HG03469 (cell line): ENCODE data around the gene CHST11.

Source experiments
- ATAC-seq: cut with Tn5 transposase; IDR thresholded peaks from one replicate; pipeline ENCODE4 v1.9.1; 2021; ENCODE audit warnings: mild to moderate bottlenecking, moderate library complexity, moderate number of reproducible peaks; ENCODE audit not compliant: unreplicated experiment

CHST11 gene

DNA sequence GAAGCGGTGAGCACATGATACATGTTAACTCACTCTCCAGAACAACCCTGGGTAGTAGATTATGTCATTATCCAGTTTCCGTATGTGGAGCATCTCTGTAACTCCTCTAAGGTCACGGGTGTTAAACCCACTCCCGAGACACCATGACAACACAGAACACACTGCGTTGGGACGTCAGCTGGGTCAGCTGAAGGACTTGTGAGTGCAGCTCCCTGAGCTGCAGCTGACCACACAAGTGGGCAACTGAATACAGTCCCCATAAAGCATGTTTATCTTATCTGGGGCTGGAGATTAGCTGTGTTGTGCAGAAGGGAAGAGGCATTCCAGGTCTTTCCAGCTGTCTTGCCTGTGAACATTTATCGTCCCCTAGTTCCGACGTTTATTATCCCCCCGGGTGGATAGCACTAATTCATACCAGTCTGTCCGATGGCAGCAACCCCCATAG lies 211.5 kb downstream of the CHST11 start:
- no peak for ATAC-seq

DNA sequence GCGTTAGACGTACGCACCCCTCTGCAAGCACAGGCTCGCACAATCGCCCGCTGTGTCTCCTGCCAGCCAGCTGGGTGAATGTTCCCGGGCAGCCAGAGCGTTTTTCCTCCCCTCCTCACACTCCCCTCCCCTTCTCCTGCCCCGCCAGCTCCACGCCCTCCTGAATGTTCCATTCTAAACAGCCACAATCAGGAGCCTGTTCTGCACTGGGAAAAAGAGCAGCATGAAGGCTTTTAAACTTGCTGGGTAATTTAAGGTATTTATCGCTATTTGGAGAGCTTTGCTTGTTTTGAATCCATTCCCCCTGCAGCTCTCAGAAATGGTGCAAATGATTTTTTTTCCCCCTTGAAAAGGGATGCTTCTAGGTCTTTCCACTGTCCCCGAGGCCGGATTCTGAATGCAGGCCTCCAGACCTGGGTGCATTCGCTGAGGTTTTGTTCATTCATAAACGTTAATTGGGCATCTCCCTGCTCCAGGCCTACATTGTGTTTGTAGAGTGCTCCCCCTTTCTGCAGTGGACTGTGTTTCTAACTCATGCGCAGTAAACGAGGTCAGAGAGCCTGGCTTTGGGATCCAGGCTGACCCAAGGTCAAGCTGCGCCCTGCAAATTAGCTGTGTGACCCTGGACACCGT lies 212.5 kb downstream of the CHST11 start:
- ATAC-seq = no peak

DNA sequence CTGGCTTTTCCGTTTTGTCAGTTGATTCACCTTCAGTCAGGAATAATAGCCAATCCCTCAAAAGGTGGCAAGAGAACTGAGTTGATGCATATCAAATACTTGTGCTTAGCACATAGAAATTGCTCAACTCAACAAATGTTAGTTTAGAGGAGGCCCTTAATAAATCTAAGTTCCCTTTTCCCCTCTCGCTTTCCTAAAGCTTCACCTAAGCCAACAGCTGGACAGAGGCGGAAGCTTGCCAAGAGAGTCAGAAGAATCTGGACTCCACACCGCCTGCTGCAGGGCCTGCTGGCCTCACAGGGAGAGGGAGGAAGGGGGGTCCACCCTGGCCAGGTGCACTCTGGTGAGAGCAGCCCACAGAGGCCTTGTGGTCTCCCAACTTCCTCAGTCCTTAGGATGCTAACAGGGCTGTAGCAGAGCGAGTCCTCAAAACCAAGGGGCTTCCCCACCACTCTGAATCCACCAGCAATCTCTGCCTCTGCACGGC lies 213.1 kb downstream of the CHST11 start:
- ATAC-seq = no peak

DNA sequence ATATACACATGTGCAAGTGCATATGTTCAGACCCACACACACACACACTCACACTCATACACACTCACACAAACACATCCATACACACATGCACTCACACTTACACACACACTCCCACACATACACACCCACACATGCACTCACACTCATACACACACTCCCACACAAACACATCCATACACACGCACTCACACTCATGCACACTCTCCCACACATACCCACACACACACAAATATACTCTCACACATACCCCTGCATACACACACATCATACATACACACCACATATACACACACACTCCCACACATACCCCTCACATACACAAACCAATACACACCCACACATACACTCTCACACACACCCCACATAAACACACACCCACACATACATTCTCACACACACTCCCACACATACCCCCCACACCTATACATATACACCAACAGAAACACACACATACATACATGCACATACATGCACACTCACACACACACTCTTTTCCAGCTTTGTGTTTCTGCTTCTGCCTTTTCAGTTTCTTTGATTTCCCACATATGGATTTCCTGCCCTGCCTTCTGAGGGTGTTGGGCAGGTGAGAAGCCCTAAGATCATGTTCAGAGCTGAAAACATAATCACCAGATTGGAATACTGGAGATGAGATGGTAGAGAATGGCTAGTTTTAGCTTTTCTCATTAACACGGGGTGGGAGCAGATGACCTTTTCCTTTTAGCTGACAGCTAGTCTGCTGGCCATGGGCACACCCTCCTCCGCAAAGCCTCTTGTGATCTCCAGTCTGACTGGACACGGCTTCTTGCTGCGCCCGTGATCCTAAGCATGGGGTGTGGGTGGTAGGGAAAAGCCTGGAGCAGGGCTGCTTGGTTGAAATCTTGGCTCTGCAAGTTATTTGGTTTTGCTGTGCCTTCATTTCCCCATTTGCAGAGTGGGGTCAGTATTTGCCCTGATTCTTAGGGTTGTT lies 214.0 kb downstream of the CHST11 start:
- ATAC-seq = no peak

DNA sequence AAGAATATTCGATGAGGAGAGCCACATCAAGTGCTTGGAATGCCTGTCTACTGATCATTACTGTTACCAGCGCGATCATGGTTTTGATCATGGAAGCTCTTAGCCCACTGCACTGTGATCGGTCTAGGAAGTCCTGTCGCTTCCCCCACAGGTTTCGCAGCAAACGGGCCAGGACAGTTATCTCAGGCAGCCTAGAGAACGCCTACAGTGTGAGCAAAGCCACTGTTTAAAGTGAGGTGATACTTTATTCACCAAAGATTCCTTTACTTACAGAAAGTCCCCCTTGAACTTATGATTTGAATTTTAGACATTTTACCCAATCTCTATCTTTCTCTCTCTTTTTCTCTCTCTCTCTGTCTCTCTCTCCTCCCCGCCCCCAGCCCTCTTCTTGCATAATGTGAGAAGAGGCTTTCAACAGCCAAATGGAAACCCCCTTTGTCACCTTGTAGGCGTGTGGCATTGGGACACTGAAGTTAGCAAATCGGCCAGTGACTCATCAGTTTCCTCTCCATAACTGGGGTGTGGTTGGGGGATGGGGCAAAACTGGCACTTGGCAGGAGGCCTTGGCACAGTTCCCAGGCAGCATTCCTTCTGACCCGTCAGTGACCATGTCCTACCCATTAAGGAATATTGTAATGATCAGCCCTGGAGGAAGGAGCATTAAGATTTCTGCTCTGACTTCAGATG lies 214.8 kb downstream of the CHST11 start:
- ATAC-seq = peak; percentile 45

DNA sequence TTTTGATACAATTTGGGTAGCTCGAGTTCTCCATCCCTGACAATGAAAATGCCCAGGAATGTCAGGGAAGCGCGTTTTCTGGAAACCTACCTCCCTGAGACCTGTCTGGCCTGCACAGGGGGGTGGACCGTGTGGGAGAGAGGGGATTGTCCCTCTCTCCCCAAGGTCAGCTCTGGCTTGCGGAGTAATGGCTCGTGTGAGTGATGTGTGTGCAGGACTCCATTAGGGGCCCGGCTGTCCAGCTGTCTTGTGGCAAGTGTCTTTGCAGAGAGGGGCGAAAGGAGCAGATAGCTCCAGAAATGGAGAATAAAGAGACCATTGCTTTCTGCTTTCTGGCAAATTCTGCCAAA lies 215.3 kb downstream of the CHST11 start:
- no peak for ATAC-seq

DNA sequence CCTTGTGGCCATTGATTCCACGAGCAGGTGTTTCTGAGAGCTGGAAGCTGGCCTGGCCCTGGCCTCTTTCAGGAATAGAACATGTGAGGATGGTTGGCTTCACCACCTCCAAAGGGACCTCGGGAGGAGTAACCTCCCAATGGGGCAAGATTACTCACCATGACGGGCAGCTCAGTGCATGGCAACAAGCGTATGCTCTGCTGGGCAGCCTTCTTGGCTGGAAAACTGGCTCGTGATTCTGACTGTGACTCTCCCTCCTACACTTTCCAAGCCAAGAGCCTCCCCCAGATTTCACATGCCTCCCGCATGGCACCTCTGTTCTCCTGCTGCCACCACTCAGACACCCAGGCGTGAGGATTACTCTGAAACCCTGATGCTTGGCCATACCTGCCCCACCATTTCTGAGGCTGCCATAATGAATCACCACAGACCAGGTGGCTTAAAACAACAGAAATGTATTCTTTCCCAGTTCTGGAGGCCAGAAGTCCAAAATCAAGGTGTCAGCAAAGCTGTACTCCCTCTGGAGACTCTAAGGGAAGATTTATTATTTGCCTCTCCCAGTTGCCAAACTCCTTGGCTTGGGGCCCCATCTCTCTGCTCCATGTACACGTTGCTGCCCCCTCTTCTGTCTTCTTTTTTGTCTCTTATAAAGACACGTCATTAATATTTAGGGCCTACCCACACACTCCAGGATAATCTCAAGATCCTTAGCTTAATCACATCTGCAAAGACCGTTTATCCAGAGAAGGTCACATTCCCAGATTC lies 215.9 kb downstream of the CHST11 start:
- ATAC-seq = no peak

DNA sequence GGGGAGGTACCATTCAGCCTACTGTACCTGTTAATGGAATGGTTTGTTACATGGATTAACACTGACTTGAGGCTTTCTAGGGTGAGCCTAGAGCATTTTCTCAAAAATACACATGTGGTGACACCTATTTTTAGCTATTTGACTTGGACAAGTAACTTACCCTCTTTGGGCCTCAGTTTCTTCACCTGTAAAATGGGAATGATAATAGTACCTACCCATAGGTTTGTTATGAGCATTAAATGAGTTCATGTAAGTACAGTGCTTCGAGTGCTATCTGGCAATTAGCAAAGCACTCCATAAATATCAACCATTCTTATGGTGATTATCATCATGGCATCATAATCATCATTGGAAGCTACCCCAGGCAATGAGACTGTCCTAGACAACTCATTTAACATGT lies 216.5 kb downstream of the CHST11 start:
- ATAC-seq = no peak

DNA sequence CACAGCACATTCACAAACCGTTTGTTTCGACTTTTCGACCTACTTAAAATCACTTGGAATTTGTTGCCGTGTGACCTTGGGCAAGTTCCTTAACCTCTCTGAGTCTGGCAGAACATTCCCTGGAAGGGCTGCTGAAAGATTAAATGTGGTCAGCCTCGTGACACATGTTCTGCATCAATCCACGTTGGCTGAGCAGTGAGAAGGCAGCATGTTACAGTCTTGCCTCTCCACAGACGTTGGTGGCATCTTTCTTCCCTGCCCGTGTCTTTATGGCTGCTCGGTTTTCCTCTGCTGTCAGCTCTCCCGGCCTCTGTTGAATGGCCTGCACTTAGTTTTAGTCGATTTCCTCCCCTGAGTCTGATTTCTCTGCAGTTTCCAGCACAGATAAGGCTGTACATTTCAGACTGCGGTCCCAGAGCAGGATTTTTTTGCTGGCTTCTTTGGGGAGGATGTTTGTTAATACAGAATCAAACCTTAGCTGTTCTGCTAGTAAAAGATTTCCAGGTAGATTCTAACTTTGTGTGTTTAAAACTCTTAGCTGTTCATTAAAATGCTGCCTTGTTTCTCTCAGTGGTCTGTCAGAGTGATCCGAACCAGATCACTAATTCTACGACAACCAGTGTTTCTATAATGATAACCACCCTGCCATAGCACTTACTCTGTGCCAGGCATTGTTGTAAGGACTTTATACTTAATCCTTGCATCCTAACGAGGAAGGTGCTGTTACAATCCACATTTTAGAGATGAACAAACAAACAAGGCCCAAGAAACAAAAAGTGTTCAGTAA lies 217.1 kb downstream of the CHST11 start:
- ATAC-seq = no peak

DNA sequence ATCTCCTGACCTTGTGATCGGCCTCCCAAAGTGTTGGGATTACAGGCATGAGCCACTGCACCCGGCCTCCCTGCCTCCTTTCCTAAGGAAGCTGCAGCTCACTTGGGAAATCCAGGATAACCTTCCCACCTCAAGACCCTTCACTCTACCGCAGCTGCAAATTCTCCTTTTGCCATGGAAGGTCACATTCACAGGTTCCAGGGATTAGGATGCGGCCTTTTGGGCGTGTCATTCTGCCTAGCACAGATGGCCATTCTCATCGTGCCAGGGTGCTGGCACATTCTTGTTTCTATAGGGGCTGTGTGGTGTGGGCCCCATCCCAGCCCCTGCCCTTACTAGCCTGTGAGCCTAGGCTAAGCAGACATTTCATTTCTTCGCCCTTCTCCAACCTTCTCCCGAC lies 219.9 kb downstream of the CHST11 start:
- ATAC-seq = no peak

DNA sequence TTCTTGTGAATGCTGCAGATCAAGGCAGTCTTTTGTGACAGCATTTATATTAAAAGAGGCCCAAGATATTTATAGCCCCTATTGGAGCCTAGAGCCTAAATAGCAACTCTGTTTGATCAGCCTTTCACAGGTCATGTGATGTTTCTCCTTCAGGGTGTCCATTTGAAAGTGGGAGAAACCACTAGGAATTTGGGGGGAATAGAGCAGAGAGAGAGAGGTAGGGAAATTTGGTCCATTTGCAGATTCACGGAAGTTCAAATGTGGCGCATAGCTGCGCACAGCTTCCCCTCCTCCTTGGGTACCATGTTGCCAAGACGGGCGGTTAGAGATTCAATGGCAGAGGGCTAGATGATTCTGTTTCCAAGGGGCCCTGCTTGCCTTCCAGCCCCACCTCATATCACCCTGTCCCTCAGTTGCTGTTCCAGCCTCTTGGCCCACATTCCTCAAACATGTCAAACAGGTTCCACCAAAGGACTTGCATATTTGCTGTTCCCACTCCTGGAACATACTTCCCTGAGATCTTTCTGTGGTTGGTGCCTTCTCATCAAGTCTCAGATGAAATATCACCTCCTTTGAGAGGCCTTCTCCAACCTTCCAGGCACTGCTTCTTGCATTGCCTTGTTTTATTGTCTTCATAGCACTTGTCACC lies 220.8 kb downstream of the CHST11 start:
- ATAC-seq = no peak

DNA sequence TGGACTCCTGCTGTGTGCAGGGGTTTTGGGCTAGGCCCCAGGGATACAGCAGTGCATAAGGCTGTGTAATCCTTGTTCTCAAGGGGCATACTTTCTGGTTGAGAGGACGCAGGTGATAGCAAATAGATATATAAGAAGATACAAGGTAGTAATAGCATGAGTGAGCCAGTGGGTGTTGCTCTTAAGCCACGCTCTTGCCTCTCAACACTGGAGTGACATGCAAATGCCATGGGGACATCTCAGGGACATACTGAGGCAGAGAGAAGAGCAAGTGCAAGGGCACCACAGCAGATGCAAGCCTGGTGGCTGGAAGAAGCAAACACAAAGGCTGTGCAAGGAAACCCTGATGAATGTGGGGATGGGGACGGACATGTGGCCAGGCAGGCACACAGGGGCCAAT lies 223.3 kb downstream of the CHST11 start:
- no peak for ATAC-seq

DNA sequence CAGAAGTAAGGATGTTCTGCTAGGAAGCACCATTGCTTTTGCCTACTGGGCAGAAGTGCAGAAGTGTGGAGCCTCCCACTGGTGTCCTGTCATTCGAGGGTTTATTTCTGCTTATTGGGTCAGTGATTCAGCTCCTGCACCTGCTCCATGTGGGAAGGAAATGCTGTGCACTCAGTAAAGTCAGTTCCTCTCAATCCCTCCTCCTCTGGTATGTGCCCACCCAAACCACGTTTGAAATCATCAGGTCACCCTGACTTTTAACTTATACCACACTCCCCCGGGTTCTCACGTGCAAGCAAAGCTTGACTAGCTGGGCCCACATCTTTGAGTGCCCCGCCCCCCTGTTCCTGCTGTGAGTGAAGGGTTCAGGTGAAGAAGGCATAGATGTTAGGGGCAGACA lies 223.7 kb downstream of the CHST11 start:
- ATAC-seq = no peak

DNA sequence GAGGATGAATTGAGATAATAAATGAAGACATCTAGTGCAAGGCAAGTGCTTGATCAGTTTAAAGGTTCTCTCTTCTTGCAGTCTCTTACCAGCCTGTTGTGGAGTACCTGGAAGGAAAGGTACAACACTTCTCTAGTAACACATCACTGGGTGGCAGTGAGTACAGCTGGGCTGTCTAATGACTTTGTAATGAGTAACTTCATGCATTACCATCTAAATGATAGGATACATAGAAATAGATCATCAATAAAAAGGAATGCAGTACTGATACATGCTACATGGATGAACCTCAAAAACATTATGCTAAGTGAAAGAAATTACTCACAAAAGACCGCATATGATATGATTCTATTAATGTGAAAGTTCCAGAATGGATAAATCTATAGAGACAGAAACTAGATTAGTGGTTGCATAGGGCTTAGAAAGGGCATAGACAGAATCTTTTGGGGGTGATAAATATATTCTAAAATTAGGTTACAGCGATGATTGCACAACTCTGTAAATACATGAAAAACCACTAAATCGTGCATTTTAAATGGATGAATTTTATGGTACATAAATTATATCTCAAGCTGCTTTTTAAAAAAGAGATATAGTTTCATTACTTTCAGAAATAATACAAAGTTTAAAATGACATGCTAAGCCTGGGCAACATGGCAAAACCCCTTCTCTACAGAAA lies 224.4 kb downstream of the CHST11 start:
- no peak for ATAC-seq

DNA sequence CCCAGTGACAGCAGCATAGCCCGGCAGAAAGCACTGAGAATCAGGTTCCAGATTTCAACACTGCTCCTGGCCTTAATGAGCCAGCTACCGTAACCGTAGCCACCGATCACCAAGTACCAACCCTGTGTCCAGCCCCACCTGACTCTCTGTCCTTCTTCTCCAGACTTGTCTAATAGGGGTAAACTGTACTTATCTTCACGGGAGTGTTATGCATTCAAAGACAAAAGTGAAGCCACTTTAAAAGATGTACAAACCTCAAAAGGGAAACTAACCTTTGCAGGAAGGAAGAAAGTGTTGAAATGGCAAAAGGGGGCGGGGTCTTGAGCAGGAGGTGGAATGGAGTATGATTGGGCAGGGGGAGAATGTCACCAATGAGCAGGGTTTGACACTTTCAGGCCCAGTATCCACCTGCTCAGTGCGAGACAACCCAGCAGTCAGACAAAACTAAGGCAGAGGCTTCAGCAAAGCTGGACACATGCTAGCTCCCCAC lies 226.1 kb downstream of the CHST11 start:
- ATAC-seq = no peak

DNA sequence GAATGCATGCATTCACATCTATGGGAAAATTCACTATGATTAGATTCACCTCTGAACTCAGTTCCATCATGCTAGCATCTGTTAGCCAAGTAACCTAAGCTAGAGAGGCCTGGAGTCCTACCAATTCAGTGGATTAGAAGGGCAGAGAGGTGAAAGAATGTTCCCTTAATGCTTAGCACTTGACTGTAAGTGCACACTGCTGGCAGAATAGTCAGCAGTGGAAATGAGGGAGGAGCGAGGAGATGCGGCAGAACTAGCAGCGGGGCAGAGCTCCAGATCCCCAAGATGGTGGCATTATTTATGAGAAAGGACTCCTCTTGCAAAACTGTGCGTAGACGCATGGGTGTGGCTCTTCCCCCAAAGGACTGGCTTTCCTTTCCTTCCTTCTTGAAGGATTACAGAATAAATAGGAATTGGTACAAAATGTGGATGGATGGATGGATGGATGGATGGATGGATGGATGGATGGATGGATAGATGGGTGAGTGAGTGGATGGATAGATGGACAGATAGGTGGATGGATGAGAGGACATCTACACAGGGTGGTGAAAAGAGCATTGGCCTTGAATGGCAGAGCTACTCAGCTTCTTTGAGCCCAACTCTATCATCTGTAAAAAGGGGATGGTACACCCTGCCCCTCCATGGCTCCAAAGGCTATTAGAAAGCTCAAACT lies 227.2 kb downstream of the CHST11 start:
- ATAC-seq = no peak

DNA sequence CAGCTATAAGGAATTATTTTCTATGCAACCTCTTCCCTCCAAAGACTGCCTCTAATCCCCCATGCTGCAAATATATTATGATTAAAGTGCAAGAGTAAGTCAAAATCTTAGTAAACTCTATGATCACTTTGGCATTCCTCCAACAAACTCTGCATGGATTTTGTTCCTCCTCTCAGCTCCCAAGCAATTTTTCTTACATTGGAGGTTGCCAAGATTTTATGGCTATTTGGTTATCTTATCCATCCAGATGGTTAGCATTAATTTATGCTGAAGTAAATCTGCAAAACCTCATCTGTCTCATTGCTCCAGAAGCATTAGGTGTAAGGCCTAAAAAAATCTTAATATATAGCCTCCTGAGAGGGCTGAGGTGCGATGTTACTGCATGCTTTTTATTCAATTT lies 228.1 kb downstream of the CHST11 start:
- ATAC-seq = no peak

DNA sequence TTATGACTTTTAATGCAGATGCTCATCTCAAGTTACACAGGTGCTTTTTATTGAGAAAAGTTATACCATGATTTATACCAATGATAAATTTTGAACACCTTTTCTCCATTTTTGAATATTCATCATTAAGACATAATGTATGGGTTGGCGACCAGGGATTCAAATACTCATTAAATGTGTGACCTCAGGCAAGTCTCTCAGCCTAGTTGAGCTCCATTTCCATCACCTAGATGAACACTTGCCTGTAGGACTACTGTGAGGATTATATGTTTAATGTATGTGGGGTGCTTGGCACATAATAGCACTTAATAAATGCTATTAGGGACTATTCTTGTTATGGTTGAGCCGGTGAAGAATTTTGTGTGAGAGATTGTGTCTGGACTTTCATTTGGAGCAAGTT lies 228.6 kb downstream of the CHST11 start:
- no peak for ATAC-seq
